PC-9 (cell line): Measurements from ENCODE around the gene CACNA1E. TPM values are rescaled to one million over a fixed set of nuclear protein-coding genes. Genes with fewer than 3 reads are reported as not detected.

Experiments used
- BruUV-seq: library from RNA; stranded (reverse); fragments of 400-500 nt; replicated peaks from 2 replicates; lab custom pipeline; 2021; lab: Mats Ljungman, UMichigan
- CTCF ChIA-PET: fragments of 300-600 bp; sonication (Branson Sonifier 250); formaldehyde crosslinking; loops from one replicate; lab custom pipeline; 2022; ENCODE audit warnings: antibody characterized with exemption; lab: Charles Lee
- POLR2A ChIA-PET: fragments of 300-600 bp; sonication (Branson Sonifier 250); formaldehyde crosslinking; loops from one replicate; lab custom pipeline; 2022; ENCODE audit warnings: antibody characterized with exemption; ENCODE audit not compliant: unreplicated experiment; lab: Charles Lee
- DNase-seq, 2 experiments: peaks; one replicate each; pipeline versions ENCODE4 v3.0.0 to v3.0.0-alpha.2; 2015 to 2022; ENCODE audit warnings: mixed read lengths in 1 of 2
- H2AFZ ChIP-seq: fragments of 200-600 bp; sonication (generic); 2 replicates; pipeline ENCODE4 v1.8.1; 2017; ENCODE audit warnings: antibody characterized with exemption
- H3F3A ChIP-seq: fragments of 200-600 bp; sonication (generic); 2 replicates; pipeline ENCODE4 v1.8.1; 2017; ENCODE audit warnings: antibody characterized with exemption, mild to moderate bottlenecking, low read depth; ENCODE audit not compliant: insufficient read depth
- H3K27ac ChIP-seq: fragments of 200-600 bp; sonication (generic); 2 replicates; pipeline ENCODE4 v1.6.1; 2016; ENCODE audit warnings: mixed run types
- H3K27me3 ChIP-seq: fragments of 200-600 bp; sonication (generic); 2 replicates; pipeline ENCODE4 v1.6.1; 2016; ENCODE audit warnings: low read depth, mixed run types; ENCODE audit not compliant: insufficient read depth
- H3K36me3 ChIP-seq: fragments of 200-600 bp; sonication (generic); 2 replicates; pipeline ENCODE4 v1.6.1; 2016; ENCODE audit warnings: low read depth, mixed run types
- H3K4me1 ChIP-seq: fragments of 200-600 bp; sonication (generic); replicated peaks from 2 replicates; pipeline ENCODE4 v1.6.1; 2016; ENCODE audit warnings: mixed run types; ENCODE audit not compliant: insufficient read depth
- H3K4me2 ChIP-seq: fragments of 200-600 bp; sonication (generic); 2 replicates; pipeline ENCODE4 v1.6.1; 2017; ENCODE audit warnings: mixed run types
- H3K4me3 ChIP-seq: fragments of 200-600 bp; sonication (generic); 2 replicates; pipeline ENCODE4 v1.6.1; 2016; ENCODE audit warnings: mixed run types
- H3K79me2 ChIP-seq: fragments of 200-600 bp; sonication (generic); 2 replicates; pipeline ENCODE4 v1.6.1; 2017; ENCODE audit warnings: low read depth, mixed run types
- H3K9me2 ChIP-seq: fragments of 200-600 bp; sonication (generic); 2 replicates; pipeline ENCODE4 v1.8.1; 2017; ENCODE audit warnings: mild to moderate bottlenecking; ENCODE audit not compliant: insufficient read depth
- H3K9me3 ChIP-seq: fragments of 200-600 bp; sonication (generic); 2 replicates; pipeline ENCODE4 v1.8.1; 2016; ENCODE audit warnings: low read depth; ENCODE audit not compliant: insufficient read depth
- H4K20me1 ChIP-seq: fragments of 200-600 bp; sonication (generic); 2 replicates; pipeline ENCODE4 v1.8.1; 2017; ENCODE audit not compliant: insufficient read depth
- CTCF ChIP-seq: fragments of 200-600 bp; sonication (generic); conservative IDR thresholded peaks from 2 replicates; pipeline ENCODE4 v1.6.1; 2017; ENCODE audit warnings: mixed run types, antibody characterized with exemption, mild to moderate bottlenecking, moderate library complexity
- EZH2 ChIP-seq: fragments of 200-600 bp; sonication (generic); IDR thresholded peaks from 2 replicates; pipeline ENCODE4 v1.8.0; 2017; ENCODE audit warnings: antibody characterized with exemption, low read depth
- intact Hi-C: fragments of 100-400 bp; cut with micrococcal nuclease; formaldehyde crosslinking; loops from one replicate; pipeline ENCODE4 v1.10.0; 2022; ENCODE audit not compliant: unreplicated experiment
- total RNA-seq: library from RNA; stranded (reverse); gene quantifications from 2 replicates; pipeline ENCODE4 v1.2.3, GENCODE V29; 2021

CACNA1E gene
- total RNA-seq, 1 experiment from 2014 or later: not detected

GRCh38 chr1:181497870-181498269 lies 14.6 kb downstream of the CACNA1E start:
- H3K27me3 ChIP-seq: no peaks in the 10 kb centered on the region
- TF ChIP-seq EZH2 (no peak), CTCF (no peak; the same call in 1 of the 2 replicates)
- intact Hi-C loops: no loop called here

GRCh38 chr1:181499825-181500224 lies 16.5 kb downstream of the CACNA1E start:
- H3K79me2 ChIP-seq: no peaks in the 10 kb centered on the region

More at GRCh38 chr1:181497870-181498269, 14.6 kb downstream of the CACNA1E start:
- BruUV-seq: no TSS peak
- H2AFZ ChIP-seq: no peak overlapping the region
- no peak for DNase-seq
- H3K9me3 ChIP-seq: no peaks in the 10 kb centered on the region
- H3K4me2 ChIP-seq: no peak overlapping the region
- no peaks in the 10 kb centered on the region for H3K9me2 ChIP-seq
- H3K36me3 ChIP-seq: no peaks in the 10 kb centered on the region
- POLR2A ChIA-PET: no interaction called here
- H3F3A ChIP-seq: no peaks in the 10 kb centered on the region
- no peaks in the 10 kb centered on the region for H3K4me1 ChIP-seq
- no peaks in the 10 kb centered on the region for H4K20me1 ChIP-seq
- no peaks in the 10 kb centered on the region for H3K79me2 ChIP-seq
- H3K27ac ChIP-seq: no peak overlapping the region
- H3K4me3 ChIP-seq: no peak overlapping the region
- CTCF ChIA-PET: no interaction called here

GRCh38 chr1:181500636-181501035 lies 17.3 kb downstream of the CACNA1E start:
- intact Hi-C loops: no loop called here

More at GRCh38 chr1:181499825-181500224, 16.5 kb downstream of the CACNA1E start:
- intact Hi-C loops: no loop called here
- ChIA-PET POLR2A (no interaction called here), CTCF (no interaction called here)
- no peak for DNase-seq
- H3K4me2 ChIP-seq: no peak overlapping the region
- no peak for TF ChIP-seq CTCF
- TF ChIP-seq EZH2: no peak
- no peak overlapping the region for H2AFZ ChIP-seq
- no peaks in the 10 kb centered on the region for H3F3A ChIP-seq
- no peaks in the 10 kb centered on the region for H3K9me3 ChIP-seq
- H4K20me1 ChIP-seq: no peaks in the 10 kb centered on the region
- no peak overlapping the region for H3K27ac ChIP-seq
- H3K36me3 ChIP-seq: no peaks in the 10 kb centered on the region
- H3K9me2 ChIP-seq: no peaks in the 10 kb centered on the region
- no peak overlapping the region for H3K4me3 ChIP-seq
- H3K4me1 ChIP-seq: no peaks in the 10 kb centered on the region
- BruUV-seq: no TSS peak
- H3K27me3 ChIP-seq: peaks cover 7% of the 10 kb centered on the region; the same call in 1 of the 2 replicates

More at GRCh38 chr1:181500636-181501035, 17.3 kb downstream of the CACNA1E start:
- POLR2A ChIA-PET: no interaction called here
- Histone ChIP-seq H3K4me2 (no peak overlapping the region), H3K4me3 (no peak overlapping the region), H4K20me1 (no peaks in the 10 kb centered on the region), H3F3A (no peaks in the 10 kb centered on the region), H3K36me3 (no peaks in the 10 kb centered on the region), H3K27me3 (peaks cover 9% of the 10 kb centered on the region; the same call in 1 of the 2 replicates), H3K27ac (no peak overlapping the region), H3K9me2 (no peaks in the 10 kb centered on the region), H2AFZ (no peak overlapping the region), H3K79me2 (no peaks in the 10 kb centered on the region), H3K4me1 (no peaks in the 10 kb centered on the region), H3K9me3 (no peaks in the 10 kb centered on the region)
- CTCF ChIA-PET: no interaction called here
- no peak for TF ChIP-seq CTCF
- no peak for TF ChIP-seq EZH2
- BruUV-seq: no TSS peak
- DNase-seq: no peak
